HUDEP-2 (cell line): Measurements from ENCODE around the gene RANBP9.

Experiments used
- DNase-seq, 76 experiments: peaks; one replicate each; lab custom pipeline; 2025; ENCODE audit not compliant: unreplicated experiment in 76 of 76; lab: John Stamatoyannopoulos, UW

The RANBP9 gene

DNA sequence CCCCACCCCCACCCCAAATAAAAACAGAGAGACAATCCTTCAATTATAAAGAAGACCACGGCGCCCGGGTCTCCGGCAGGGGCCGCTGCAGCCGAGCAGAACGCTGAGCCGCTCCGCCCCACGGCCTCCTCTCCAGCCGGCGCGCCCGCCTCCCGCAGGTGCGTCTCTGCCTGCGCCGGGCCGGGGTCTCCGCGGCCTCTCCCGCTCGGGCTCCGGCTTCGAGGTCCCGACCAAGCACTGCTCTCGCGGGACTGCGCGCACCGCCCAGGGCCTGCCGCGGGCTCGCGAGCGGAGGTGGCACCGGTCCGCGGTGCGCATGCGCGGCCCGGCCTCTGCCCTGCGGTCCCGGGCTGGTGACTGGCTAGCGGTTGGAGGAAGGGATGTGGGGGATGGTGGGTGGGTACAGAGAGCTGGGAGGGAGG lies 137.5 kb downstream of the RANBP9 start:
- peak in 75 of 76 experiments; percentile 65 to 97 (median 91) for DNase-seq

DNA sequence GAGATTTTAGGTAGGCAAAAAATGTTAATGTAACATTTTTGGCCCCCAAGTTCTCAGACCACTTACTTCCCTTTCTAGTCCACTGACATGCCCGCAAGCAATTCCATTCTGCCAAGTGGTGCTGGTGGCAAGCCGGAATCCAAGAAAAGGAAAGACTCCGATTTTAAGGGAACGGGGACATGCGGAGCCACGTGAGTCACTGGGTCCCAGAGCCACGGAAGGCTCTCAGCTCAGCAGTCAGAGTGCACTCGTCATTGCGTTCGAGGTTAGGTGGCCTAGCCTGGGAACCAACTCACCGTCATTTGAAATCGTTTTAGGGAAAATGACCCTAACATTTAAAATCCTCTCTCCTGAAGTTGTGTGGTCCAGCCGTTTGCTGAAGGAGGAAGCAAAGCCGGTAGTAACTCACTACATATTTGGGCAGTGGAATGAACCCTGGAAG lies 137.9 kb downstream of the RANBP9 start:
- peak in 9 of 76 experiments; percentile 22 to 58 (median 38) for DNase-seq

DNA sequence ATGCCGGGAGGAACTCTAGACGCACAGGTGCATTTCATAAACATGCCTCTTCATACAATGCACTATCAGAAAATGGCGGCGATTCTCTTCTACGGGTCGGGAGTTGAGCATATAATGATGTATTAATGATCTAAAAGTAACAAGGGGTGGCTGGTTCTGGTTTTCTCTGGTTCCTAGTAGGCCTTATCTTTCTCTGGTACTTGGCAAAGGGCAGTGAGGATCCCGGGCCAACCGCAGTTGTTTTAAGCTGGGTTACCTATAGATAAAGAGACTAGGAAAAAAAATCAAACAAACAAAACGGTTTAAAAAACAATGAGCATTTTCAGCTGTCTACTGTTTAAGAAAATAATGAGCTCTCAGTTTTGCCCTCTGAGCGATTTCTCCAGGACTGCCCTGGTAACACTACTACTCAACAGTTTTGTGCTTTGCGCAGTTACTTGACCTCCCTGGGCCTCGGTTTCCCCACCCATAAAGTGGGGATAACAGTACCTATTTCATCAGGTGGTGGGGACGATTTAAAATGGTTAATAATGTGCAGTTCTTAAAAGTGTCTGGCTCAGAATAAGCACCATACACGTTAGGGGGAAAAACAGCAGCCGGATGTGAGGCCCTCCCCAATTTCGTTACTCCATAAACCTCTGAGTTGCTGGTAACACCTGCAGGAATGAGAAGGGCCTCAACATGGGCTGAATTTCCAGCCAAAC lies 138.5 kb downstream of the RANBP9 start:
- peak in 10 of 76 experiments; percentile 4 to 31 (median 14) for DNase-seq

DNA sequence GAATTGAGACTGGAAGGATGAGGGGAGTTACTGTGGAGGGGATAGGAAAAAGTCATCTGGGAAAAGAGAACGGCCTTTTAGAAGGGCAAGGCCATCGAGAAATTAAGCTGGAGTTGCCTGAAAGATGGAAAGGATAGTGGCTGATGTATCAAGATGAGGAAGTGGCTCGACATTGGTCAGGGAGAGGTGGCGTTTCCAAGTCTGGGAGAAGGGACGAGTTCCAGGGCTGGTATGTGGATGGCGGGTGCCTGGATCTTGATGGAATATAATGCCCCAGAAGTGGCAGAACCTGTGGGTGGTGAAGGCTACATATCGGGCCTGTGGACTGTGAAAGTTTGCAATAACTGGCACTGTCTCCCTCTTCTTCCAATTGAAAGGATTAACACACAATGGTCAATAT lies 139.4 kb downstream of the RANBP9 start:
- DNase-seq = no peak
